ENCODE measurements around the gene NFKB2. TPM values are rescaled to one million over a fixed set of nuclear protein-coding genes. Genes with fewer than 3 reads are reported as not detected.

Gene NFKB2
- total RNA-seq, 1 donor from 2014 or later, result 39.9 TPM

DNA sequence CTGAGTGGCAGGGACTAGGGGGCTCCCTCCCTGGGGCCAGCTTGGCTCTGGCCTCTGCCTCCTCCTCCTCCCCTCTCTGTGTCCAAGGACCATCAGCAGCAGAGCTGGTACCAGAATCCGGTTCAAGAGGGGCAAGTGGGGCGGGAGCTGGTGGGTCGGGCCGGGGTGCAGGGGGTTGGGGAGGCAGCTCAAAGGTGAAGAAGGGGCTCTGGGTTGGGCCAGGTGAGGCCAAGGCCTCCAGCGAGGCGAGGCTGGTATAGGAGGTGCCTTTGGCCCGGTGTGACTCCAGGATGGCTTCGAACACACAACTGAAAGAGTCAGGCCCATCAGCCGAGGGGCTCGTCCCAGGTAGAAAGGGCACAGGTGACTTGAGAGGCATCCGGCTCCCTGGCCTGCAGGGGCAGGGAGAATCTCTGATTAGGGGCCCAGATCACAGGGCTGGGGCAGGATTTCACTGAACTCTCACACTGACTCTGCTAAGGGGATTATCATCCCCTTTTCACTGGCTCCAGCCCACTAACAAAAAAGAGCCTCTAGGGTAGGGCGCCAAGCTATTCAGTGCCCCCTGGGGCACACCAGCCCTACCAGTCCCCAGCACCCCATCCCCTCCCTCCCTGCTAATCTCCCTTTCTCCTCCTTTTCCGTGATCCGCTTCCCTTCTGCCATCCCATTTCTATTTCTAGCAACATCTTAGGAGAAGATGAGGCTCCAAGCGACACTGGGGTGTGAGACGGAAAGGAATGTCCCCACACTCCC lies 18.5 kb downstream of the NFKB2 start:
- H3K9me3 ChIP-seq (ENCODE audit: insufficient read depth, low read depth, low read length), result no peaks in the 10 kb centered on the region
- TF ChIP-seq EZH2 (IDR thresholded peaks at IDR 0.05; ENCODE audit: insufficient read depth, low read length), result no peak
- TF ChIP-seq, protein P1, sequence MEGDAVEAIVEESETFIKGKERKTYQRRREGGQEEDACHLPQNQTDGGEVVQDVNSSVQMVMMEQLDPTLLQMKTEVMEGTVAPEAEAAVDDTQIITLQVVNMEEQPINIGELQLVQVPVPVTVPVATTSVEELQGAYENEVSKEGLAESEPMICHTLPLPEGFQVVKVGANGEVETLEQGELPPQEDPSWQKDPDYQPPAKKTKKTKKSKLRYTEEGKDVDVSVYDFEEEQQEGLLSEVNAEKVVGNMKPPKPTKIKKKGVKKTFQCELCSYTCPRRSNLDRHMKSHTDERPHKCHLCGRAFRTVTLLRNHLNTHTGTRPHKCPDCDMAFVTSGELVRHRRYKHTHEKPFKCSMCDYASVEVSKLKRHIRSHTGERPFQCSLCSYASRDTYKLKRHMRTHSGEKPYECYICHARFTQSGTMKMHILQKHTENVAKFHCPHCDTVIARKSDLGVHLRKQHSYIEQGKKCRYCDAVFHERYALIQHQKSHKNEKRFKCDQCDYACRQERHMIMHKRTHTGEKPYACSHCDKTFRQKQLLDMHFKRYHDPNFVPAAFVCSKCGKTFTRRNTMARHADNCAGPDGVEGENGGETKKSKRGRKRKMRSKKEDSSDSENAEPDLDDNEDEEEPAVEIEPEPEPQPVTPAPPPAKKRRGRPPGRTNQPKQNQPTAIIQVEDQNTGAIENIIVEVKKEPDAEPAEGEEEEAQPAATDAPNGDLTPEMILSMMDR (IDR thresholded peaks at IDR 0.05; ENCODE audit: insufficient read depth, low read depth, low read length), result no peak

DNA sequence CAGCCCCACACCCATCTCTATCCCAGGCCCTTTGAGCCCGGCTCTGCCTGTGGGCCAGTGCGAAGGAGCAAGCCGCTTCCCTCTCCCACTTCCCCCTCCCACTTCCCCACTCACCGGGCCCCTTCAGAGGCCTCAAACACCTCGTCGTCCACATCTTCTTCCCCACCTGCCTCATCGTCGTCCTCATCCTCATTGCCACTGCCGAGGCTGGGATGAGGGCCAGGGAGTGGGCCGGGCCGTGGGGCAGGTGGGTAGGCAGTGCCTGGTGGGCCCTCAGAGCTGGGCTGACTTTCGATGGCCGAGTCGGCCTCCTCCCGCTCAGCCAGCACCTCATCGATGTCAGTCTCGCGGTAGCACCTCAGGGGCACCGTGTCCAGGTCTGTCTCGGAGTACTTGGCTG lies 19.2 kb downstream of the NFKB2 start:
- peaks cover 2% of the 10 kb centered on the region for H3K4me1 ChIP-seq (ENCODE audit: insufficient read depth, low read length)
- FAIRE-seq, result no peak
- H3K4me2 ChIP-seq (ENCODE audit: low read length), result no peak overlapping the region
- H3K9ac ChIP-seq (ENCODE audit: low read length), result no peak overlapping the region
- peaks cover 9% of the 10 kb centered on the region for H3K4me1 Mint-ChIP-seq (ENCODE audit: low read depth, unreplicated experiment)
- H3K79me2 ChIP-seq (ENCODE audit: insufficient read depth, low read length), result no peaks in the 10 kb centered on the region
- no peak overlapping the region for H3K4me3 Mint-ChIP-seq (ENCODE audit: unreplicated experiment)
- H2AFZ ChIP-seq (ENCODE audit: low read depth, low read length), result no peak overlapping the region
- no peaks in the 10 kb centered on the region for H3K36me3 ChIP-seq (ENCODE audit: insufficient read depth, low read length)
- H3K27ac ChIP-seq (ENCODE audit: low read depth, low read length), result no peak overlapping the region
- peaks cover 2% of the 10 kb centered on the region for H3K36me3 Mint-ChIP-seq (ENCODE audit: low read depth, unreplicated experiment)
- H3K27me3 ChIP-seq (ENCODE audit: insufficient read depth, low read length), result peaks cover 24% of the 10 kb centered on the region
- no peaks in the 10 kb centered on the region for H4K20me1 ChIP-seq (ENCODE audit: insufficient read depth, low read length)
- H3K27ac Mint-ChIP-seq (ENCODE audit: unreplicated experiment), result no peak overlapping the region
- H3K9me3 Mint-ChIP-seq (ENCODE audit: unreplicated experiment), result no peaks in the 10 kb centered on the region
- TF ChIP-seq, protein P1 (IDR thresholded peaks at IDR 0.05; ENCODE audit: insufficient read depth, low read depth, low read length), result no peak
- no peak for TF ChIP-seq EZH2 (IDR thresholded peaks at IDR 0.05; ENCODE audit: insufficient read depth, low read length)
- peaks cover 38% of the 10 kb centered on the region for H3K27me3 Mint-ChIP-seq (ENCODE audit: low read depth, unreplicated experiment)
- no peak for DNase-seq (ENCODE audit: low read depth)
- H3K4me3 ChIP-seq (ENCODE audit: insufficient read depth, low read depth, low read length), result no peak overlapping the region
- H3K9me3 ChIP-seq (ENCODE audit: insufficient read depth, low read depth, low read length), result no peaks in the 10 kb centered on the region

More for the DNA sequence above, 18.5 kb downstream of the NFKB2 start:
- no peaks in the 10 kb centered on the region for H3K36me3 ChIP-seq (ENCODE audit: insufficient read depth, low read length)
- H2AFZ ChIP-seq (ENCODE audit: low read depth, low read length), result no peak overlapping the region
- Mint-ChIP-seq H3K36me3 (ENCODE audit: low read depth, unreplicated experiment) (peaks cover 3% of the 10 kb centered on the region), H3K9me3 (ENCODE audit: unreplicated experiment) (no peaks in the 10 kb centered on the region), H3K4me3 (ENCODE audit: unreplicated experiment) (no peak overlapping the region), H3K27ac (ENCODE audit: unreplicated experiment) (no peak overlapping the region), H3K4me1 (ENCODE audit: low read depth, unreplicated experiment) (peaks cover 12% of the 10 kb centered on the region), H3K27me3 (ENCODE audit: low read depth, unreplicated experiment) (peaks cover 39% of the 10 kb centered on the region)
- no peaks in the 10 kb centered on the region for H3K79me2 ChIP-seq (ENCODE audit: insufficient read depth, low read length)
- H3K4me3 ChIP-seq (ENCODE audit: insufficient read depth, low read depth, low read length), result no peak overlapping the region
- no peak overlapping the region for H3K27ac ChIP-seq (ENCODE audit: low read depth, low read length)
- FAIRE-seq, result no peak
- H3K4me2 ChIP-seq (ENCODE audit: low read length), result no peak overlapping the region
- H3K9ac ChIP-seq (ENCODE audit: low read length), result no peak overlapping the region
- H3K27me3 ChIP-seq (ENCODE audit: insufficient read depth, low read length), result peaks cover 28% of the 10 kb centered on the region
- no peaks in the 10 kb centered on the region for H4K20me1 ChIP-seq (ENCODE audit: insufficient read depth, low read length)
- DNase-seq (ENCODE audit: low read depth), result no peak
- H3K4me1 ChIP-seq (ENCODE audit: insufficient read depth, low read length), result peaks cover 3% of the 10 kb centered on the region

DNA sequence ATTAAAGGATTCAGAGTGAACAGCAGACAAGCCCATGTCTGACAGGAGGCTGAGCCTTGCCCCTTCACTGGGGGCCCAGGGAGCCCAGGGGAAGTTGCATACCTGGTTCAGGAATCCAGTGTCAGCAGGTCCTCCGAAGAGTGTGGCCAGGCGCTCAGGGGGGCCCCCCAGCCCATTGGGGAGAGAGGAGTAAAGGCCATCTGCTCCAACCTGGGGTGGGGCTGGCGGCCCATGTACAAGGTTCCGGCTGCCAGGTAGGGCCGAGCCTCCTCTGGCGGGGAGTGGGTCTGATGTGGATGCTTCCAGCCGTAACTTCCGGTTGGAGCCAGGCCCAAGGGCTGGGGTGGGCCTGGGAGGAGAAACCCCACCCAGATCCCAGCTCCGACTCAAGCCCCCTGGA lies 20.8 kb downstream of the NFKB2 start:
- peaks cover under 1% of the 10 kb centered on the region for H3K79me2 ChIP-seq (ENCODE audit: insufficient read depth, low read length)
- no peaks in the 10 kb centered on the region for H3K9me3 ChIP-seq (ENCODE audit: insufficient read depth, low read depth, low read length)
- H2AFZ ChIP-seq (ENCODE audit: low read depth, low read length), result no peak overlapping the region
- H3K27me3 ChIP-seq (ENCODE audit: insufficient read depth, low read length), result peaks cover 17% of the 10 kb centered on the region
- Mint-ChIP-seq H3K4me1 (ENCODE audit: low read depth, unreplicated experiment) (peaks cover 5% of the 10 kb centered on the region), H3K4me3 (ENCODE audit: unreplicated experiment) (no peak overlapping the region), H3K27ac (ENCODE audit: unreplicated experiment) (no peak overlapping the region), H3K36me3 (ENCODE audit: low read depth, unreplicated experiment) (peaks cover 2% of the 10 kb centered on the region), H3K9me3 (ENCODE audit: unreplicated experiment) (no peaks in the 10 kb centered on the region), H3K27me3 (ENCODE audit: low read depth, unreplicated experiment) (peaks cover 34% of the 10 kb centered on the region)
- H3K4me2 ChIP-seq (ENCODE audit: low read length), result no peak overlapping the region
- DNase-seq (ENCODE audit: low read depth), result no peak
- no peaks in the 10 kb centered on the region for H3K36me3 ChIP-seq (ENCODE audit: insufficient read depth, low read length)
- no peak for TF ChIP-seq EZH2 (IDR thresholded peaks at IDR 0.05; ENCODE audit: insufficient read depth, low read length)
- TF ChIP-seq, protein P1 (IDR thresholded peaks at IDR 0.05; ENCODE audit: insufficient read depth, low read depth, low read length), result no peak
- peaks cover 10% of the 10 kb centered on the region for H3K4me1 ChIP-seq (ENCODE audit: insufficient read depth, low read length)
- no peak for FAIRE-seq
- H3K4me3 ChIP-seq (ENCODE audit: insufficient read depth, low read depth, low read length), result no peak overlapping the region
- no peak overlapping the region for H3K27ac ChIP-seq (ENCODE audit: low read depth, low read length)
- H4K20me1 ChIP-seq (ENCODE audit: insufficient read depth, low read length), result no peaks in the 10 kb centered on the region
- no peak overlapping the region for H3K9ac ChIP-seq (ENCODE audit: low read length)

Data from astrocyte (in vitro differentiated cells and primary cell).